HEK293 (cell line): ENCODE results near the gene NUP54.

Experiments used
- CTCF ChIA-PET: fragments of 350-600 bp; formaldehyde crosslinking; extraction: SDS; loops from one replicate; lab custom pipeline; 2021; ENCODE audit warnings: antibody characterized with exemption; lab: Yijun Ruan, JAX
- POLR2A ChIA-PET: fragments of 300-600 bp; formaldehyde crosslinking; extraction: SDS; loops from one replicate; lab custom pipeline; 2020; ENCODE audit warnings: antibody characterized with exemption, inconsistent platforms; lab: Yijun Ruan, JAX
- H3K27ac ChIP-seq: fragments of 200-500 bp; sonication (Bioruptor generic); 2 replicates; pipeline ENCODE4 v1.5.1; 2014; ENCODE audit warnings: low read depth, low read length, control low read depth, inconsistent platforms; ENCODE audit errors: extremely low read depth
- H3K36me3 ChIP-seq, 2 experiments: fragments of 200-500 bp in 1 of 2; sonication (Bioruptor generic) in 1 of 2; 1 replicate in 1 of 2; 2 replicates in 1 of 2; pipeline ENCODE4 v1.5.1; 2014 to 2017; ENCODE audit warnings: inconsistent platforms in 2 of 2, low read length in 2 of 2; ENCODE audit not compliant: control insufficient read depth in 2 of 2, insufficient read depth in 1 of 2
- H3K4me1 ChIP-seq: fragments of 200-500 bp; sonication (Bioruptor generic); 2 replicates; pipeline ENCODE4 v1.5.1; 2014; ENCODE audit warnings: mild to moderate bottlenecking, low read length, inconsistent platforms; ENCODE audit not compliant: control insufficient read depth, insufficient read depth
- H3K4me3 ChIP-seq: 2 replicates; pipeline ENCODE4 v1.5.1; 2011; ENCODE audit warnings: low read depth, mild to moderate bottlenecking, control low read depth, low read length, moderate library complexity
- H3K9me3 ChIP-seq: fragments of 200-500 bp; sonication (Bioruptor generic); 2 replicates; pipeline ENCODE4 v1.5.1; 2014; ENCODE audit warnings: low read depth, low read length, inconsistent platforms; ENCODE audit not compliant: control insufficient read depth, insufficient read depth
- BCL11A ChIP-seq: fragments of 450-650 bp; formaldehyde crosslinking; IDR thresholded peaks from 2 replicates; pipeline ENCODE4 v1.5.1; 2016; ENCODE audit warnings: low read depth, missing biosample characterization, missing genetic modification characterization
- BCL6B ChIP-seq: fragments of 450-650 bp; formaldehyde crosslinking; IDR thresholded peaks from 2 replicates; pipeline ENCODE4 v1.5.1; 2017; ENCODE audit warnings: missing biosample characterization, missing genetic modification characterization
- GLIS2 ChIP-seq: fragments of 450-650 bp; formaldehyde crosslinking; IDR thresholded peaks from 2 replicates; pipeline ENCODE4 v1.5.1; 2016; ENCODE audit warnings: missing biosample characterization, missing genetic modification characterization
- IKZF3 ChIP-seq: fragments of 450-650 bp; IDR thresholded peaks from 2 replicates; pipeline ENCODE4 v1.5.0; 2018; ENCODE audit warnings: missing biosample characterization, mild to moderate bottlenecking, missing genetic modification characterization, moderate library complexity
- KLF1 ChIP-seq: fragments of 450-650 bp; formaldehyde crosslinking; IDR thresholded peaks from 2 replicates; pipeline ENCODE4 v1.5.1; 2016; ENCODE audit warnings: missing biosample characterization, missing genetic modification characterization
- PRDM2 ChIP-seq: fragments of 450-650 bp; formaldehyde crosslinking; IDR thresholded peaks from 2 replicates; pipeline ENCODE4 v1.5.1; 2016; ENCODE audit warnings: missing biosample characterization, missing genetic modification characterization, borderline replicate concordance
- SALL2 ChIP-seq: fragments of 450-650 bp; formaldehyde crosslinking; IDR thresholded peaks from 2 replicates; pipeline ENCODE4 v1.5.0; 2017; ENCODE audit warnings: missing biosample characterization, mild to moderate bottlenecking, missing genetic modification characterization, borderline replicate concordance
- TRIM28 ChIP-seq: IDR thresholded peaks from 2 replicates; pipeline ENCODE4 v1.6.1; 2011; ENCODE audit warnings: low read length, control low read depth, borderline replicate concordance
- ZBTB1 ChIP-seq: fragments of 450-650 bp; formaldehyde crosslinking; IDR thresholded peaks from 2 replicates; pipeline ENCODE4 v1.5.1; 2016; ENCODE audit warnings: missing biosample characterization, missing genetic modification characterization
- ZEB2 ChIP-seq: fragments of 450-650 bp; formaldehyde crosslinking; IDR thresholded peaks from 2 replicates; pipeline ENCODE4 v1.5.1; 2016; ENCODE audit warnings: missing biosample characterization, missing genetic modification characterization
- ZIC2 ChIP-seq: fragments of 450-650 bp; formaldehyde crosslinking; IDR thresholded peaks from 2 replicates; pipeline ENCODE4 v1.5.1; 2016; ENCODE audit warnings: missing biosample characterization, missing genetic modification characterization
- ZNF121 ChIP-seq: fragments of 450-650 bp; formaldehyde crosslinking; IDR thresholded peaks from 2 replicates; pipeline ENCODE4 v1.5.1; 2016; ENCODE audit warnings: missing biosample characterization, missing genetic modification characterization
- ZNF140 ChIP-seq: fragments of 450-650 bp; formaldehyde crosslinking; IDR thresholded peaks from 2 replicates; pipeline ENCODE4 v1.5.1; 2016; ENCODE audit warnings: missing biosample characterization, missing genetic modification characterization
- ZNF155 ChIP-seq: fragments of 450-650 bp; formaldehyde crosslinking; IDR thresholded peaks from 2 replicates; pipeline ENCODE4 v1.5.1; 2016; ENCODE audit warnings: missing biosample characterization, missing genetic modification characterization
- ZNF202 ChIP-seq: fragments of 450-650 bp; formaldehyde crosslinking; IDR thresholded peaks from 2 replicates; pipeline ENCODE4 v1.5.1; 2016; ENCODE audit warnings: missing biosample characterization, missing genetic modification characterization, borderline replicate concordance
- ZNF302 ChIP-seq: fragments of 450-650 bp; formaldehyde crosslinking; IDR thresholded peaks from 2 replicates; pipeline ENCODE4 v1.5.1; 2016; ENCODE audit warnings: missing biosample characterization, missing genetic modification characterization, low read depth
- ZNF335 ChIP-seq: fragments of 450-650 bp; formaldehyde crosslinking; conservative IDR thresholded peaks from 2 replicates; pipeline ENCODE4 v1.5.1; 2016; ENCODE audit warnings: missing biosample characterization, missing genetic modification characterization
- ZNF37A ChIP-seq: fragments of 450-650 bp; IDR thresholded peaks from 2 replicates; pipeline ENCODE4 v1.5.1; 2018; ENCODE audit warnings: missing biosample characterization, missing genetic modification characterization
- ZNF391 ChIP-seq: fragments of 450-650 bp; formaldehyde crosslinking; IDR thresholded peaks from 2 replicates; pipeline ENCODE4 v1.5.1; 2016; ENCODE audit warnings: low read depth, missing biosample characterization, missing genetic modification characterization, borderline replicate concordance
- ZNF544 ChIP-seq: fragments of 450-650 bp; formaldehyde crosslinking; IDR thresholded peaks from 2 replicates; pipeline ENCODE4 v1.5.0; 2017; ENCODE audit warnings: missing biosample characterization, missing genetic modification characterization
- ZNF645 ChIP-seq: fragments of 450-650 bp; formaldehyde crosslinking; IDR thresholded peaks from 2 replicates; pipeline ENCODE4; 2016; ENCODE audit warnings: missing biosample characterization, missing genetic modification characterization
- ZNF747 ChIP-seq: fragments of 450-650 bp; formaldehyde crosslinking; IDR thresholded peaks from 2 replicates; pipeline ENCODE4 v1.5.1; 2016; ENCODE audit warnings: missing biosample characterization, missing genetic modification characterization
- ZNF76 ChIP-seq: fragments of 450-650 bp; formaldehyde crosslinking; IDR thresholded peaks from 2 replicates; pipeline ENCODE4; 2016; ENCODE audit warnings: low read depth, missing biosample characterization, missing genetic modification characterization, borderline replicate concordance

Gene NUP54

GRCh38 chr4:76188149-76188548, 40.0 kb upstream of the NUP54 start:
- no peaks in the 10 kb centered on the region for H3K4me1 ChIP-seq
- TF ChIP-seq ZNF302 (no peak), ZEB2 (tag by site-specific recombination) (no peak), ZNF202 (tag by site-specific recombination) (no peak), ZNF121 (tag by site-specific recombination) (no peak), ZNF335 (tag by site-specific recombination) (no peak), TRIM28 (no peak), BCL11A (tag by site-specific recombination) (no peak), ZNF645 (tag by site-specific recombination) (no peak), ZNF140 (tag by site-specific recombination) (no peak), ZNF155 (tag by site-specific recombination) (no peak), BCL6B (tag by site-specific recombination) (no peak)
- ChIA-PET POLR2A (no interaction called here), CTCF (interaction anchor here (2.5 kb wide), 1 partner anchor 8 kb away, joined by 10 read pairs; no protein-coding TSS in a partner anchor)
- H3K9me3 ChIP-seq = no peaks in the 10 kb centered on the region
- peaks cover 0 to 40% of the 10 kb centered on the region in 2 experiments; a peak in 1 of 3 replicates for H3K36me3 ChIP-seq
- no peak overlapping the region for H3K27ac ChIP-seq
- H3K4me3 ChIP-seq = no peak overlapping the region

GRCh38 chr4:76187152-76187551, 39.0 kb upstream of the NUP54 start:
- no peak for TF ChIP-seq SALL2 (tag by site-specific recombination)
- no peak for TF ChIP-seq ZNF37A
- no peak for TF ChIP-seq ZNF121 (tag by site-specific recombination)
- no peak for TF ChIP-seq ZIC2
- no peak for TF ChIP-seq ZNF747 (tag by site-specific recombination)
- no peak for TF ChIP-seq ZNF544
- TF ChIP-seq ZNF391 (tag by site-specific recombination) = no peak
- no peak for TF ChIP-seq ZBTB1
- no peak for TF ChIP-seq ZNF76
- no peak for TF ChIP-seq IKZF3
- TF ChIP-seq KLF1 (tag by site-specific recombination) = no peak
- TF ChIP-seq PRDM2 (tag by site-specific recombination) = no peak
- no peak for TF ChIP-seq BCL6B (tag by site-specific recombination)
- TF ChIP-seq GLIS2 = no peak
- Histone ChIP-seq H3K36me3 (peaks cover 0 to 30% of the 10 kb centered on the region in 2 experiments; a peak in 1 of 3 replicates), H3K27ac (no peak overlapping the region), H3K9me3 (no peaks in the 10 kb centered on the region), H3K4me1 (no peaks in the 10 kb centered on the region), H3K4me3 (no peak overlapping the region)
- POLR2A ChIA-PET = no interaction called here
- CTCF ChIA-PET = no interaction called here
